ENCODE data around the gene ERCC1.
"Not testable (repeated sequence)": the region's sequence is repeated elsewhere in the genome, so short reads cannot be mapped to it uniquely, and the experiment has no call there.

Gene ERCC1

DNA sequence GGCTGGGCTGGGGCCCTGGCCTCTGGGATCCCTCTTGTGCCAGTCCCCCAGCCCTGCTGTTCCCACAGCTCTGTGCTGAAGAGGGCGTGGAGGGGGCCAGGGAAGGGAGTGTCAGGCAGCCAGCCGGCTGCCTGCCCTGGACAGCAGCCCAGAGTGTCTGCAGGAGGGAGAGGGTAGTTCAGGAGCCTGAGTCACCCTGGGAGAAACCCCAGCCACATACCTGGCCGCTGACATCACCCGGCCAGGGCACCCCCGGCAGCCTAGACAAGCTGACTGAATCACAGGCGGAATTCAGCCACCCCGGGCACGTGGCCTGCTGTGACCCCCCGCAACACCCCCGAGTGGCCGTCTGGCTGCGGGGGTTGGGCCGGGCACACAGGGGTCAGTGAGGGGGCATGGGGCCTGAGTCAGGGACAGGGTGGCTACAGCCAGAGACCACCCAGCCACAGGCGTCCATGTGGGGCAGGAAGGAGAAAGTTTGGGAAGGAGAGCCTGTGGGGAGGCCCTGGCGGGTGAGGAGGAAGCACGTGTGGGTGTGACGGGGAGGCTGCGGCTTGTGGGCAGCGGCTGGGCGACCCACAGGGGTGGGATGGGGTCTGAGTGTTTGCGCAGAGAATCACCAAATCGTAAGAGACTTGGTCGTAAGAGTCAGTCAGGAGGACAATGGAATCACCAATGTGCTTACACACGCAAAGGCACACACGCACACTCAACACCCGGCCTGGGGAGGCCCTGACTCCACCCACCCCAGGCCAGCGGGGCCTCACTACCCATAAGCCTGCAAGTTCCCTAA lies 32.2 kb upstream of the ERCC1 start:
- peak; percentile 68 for DNase-seq (ENCODE audit: low read depth)

DNA sequence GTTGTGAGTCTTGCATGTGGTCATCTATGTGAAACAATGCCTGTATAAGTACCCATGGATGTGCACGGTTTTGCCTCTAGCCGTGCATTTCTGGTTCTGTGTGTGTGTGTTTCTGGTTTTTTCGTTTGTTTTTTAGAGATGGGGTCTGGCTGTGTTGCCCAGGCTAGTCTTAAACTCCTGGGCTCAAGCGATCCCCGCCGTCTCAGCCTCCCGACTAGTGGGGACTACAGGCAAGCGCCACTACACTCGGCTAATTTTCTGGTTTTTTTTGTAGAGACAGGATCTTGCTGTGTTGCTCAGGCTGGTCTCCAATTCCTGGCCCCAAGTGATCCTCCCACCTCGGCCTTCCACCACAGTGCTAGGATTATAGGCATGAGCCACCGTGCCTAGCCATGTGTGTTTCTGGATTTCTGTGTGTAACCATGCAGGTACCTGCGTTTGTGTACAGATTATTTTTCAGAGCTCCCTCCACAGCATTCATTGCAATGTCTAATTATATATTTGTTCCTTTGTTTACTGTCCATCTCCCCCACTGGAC lies 28.2 kb upstream of the ERCC1 start:
- no peak for DNase-seq (ENCODE audit: low read depth)

DNA sequence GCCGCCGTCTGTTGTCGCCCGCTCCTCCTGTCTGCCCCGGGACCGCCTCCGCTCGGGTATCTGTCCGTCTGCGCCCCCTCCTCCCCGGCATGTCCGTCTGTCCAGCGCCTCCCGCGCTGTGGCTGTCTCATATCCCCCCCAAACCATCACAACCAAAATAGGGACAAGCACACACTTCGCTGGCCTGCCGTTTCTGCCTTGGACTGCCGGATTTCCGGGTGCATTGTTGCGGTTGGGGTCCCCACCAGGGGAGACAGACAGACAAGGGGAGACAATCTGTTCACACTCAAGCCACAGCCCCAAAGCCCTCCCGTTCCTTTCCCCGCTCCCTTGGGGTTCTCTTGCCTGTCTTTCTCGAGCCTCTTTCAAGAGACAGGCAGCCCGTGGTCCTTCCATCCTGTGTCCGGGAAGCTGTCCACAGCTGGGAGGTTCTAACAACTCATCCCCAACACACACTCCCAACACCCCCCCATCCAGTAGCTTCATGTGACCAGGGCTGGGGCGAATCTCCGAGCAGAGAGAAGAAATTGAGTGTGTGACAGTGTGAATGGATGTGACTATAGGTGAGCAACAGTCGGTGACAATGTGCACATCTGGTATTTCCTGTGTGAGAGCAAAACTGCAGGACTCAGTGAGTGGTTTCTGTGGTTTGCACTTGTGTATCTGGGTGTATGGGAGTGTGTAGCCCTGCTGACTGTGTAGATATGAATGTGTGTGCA lies 27.6 kb upstream of the ERCC1 start:
- DNase-seq (ENCODE audit: low read depth): no peak

DNA sequence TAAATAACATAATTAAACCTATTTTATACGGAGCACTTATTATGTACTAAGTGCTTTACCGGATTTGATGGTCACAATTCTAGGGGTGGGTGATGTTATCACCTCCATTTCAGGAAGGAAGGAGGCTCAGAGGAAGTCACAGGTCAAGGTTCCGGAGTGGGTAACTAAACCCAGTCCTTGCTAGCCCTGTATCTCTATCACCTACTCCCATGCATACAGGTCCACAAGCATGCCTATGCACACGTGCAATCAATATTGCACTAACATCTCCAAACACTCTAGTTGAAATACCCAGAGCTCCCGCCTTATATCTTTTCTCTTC lies 26.3 kb upstream of the ERCC1 start:
- DNase-seq (ENCODE audit: low read depth): no peak

DNA sequence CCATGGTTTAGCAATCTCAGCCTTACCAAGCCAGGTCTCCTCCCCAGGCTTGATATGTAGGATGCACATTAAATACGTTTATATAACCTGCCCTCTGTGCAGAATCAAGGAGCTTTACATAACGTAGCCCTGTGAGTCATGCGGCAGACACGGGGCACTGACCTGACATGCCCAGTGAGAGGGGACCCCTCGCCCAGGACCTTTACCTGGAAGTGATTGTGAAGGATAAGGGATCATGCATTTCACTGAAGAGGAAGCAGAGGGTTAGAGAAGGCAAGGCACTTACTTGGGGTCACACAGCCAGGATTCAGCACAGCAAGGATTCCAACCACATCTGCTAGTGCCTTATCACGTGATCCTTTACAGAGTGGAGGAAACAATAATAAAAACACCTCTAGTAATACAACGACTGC lies 25.2 kb upstream of the ERCC1 start:
- DNase-seq (ENCODE audit: low read depth): no peak

DNA sequence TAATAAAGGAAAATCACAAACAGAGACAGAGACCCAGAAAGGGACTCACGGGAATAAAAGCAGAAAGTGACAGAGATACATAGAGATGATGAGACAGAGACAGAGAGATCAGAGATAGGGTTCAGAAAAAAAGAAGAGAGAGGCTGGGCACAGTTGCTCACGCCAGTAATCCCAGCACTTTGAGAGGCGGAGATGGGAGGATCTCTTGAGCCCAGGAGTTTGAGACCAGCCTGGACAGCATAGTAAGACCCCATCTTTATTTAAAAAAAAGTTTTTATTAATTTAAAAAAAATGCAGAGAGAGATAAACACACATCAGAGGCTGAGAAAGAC lies 24.7 kb upstream of the ERCC1 start:
- no peak for DNase-seq (ENCODE audit: low read depth)

DNA sequence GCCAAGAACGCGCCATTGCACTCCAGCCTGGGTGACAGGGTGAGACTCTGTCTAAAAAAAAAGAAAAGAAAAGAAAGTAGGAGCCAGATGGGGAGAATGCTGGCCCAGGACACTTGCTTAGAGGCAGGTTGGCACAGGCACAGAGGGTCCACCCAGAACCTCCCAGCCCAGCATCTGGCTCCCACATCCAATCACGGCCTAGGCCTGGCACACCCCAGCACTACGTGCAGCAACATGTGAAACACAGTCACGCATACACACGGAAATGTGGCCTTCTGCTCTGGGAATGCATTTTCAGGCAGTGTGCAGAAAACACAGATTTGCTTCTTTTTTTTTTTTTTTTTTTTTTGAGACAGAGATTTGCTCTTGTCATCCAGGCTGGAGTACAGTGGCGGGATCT lies 23.2 kb upstream of the ERCC1 start:
- DNase-seq (ENCODE audit: low read depth): no peak

DNA sequence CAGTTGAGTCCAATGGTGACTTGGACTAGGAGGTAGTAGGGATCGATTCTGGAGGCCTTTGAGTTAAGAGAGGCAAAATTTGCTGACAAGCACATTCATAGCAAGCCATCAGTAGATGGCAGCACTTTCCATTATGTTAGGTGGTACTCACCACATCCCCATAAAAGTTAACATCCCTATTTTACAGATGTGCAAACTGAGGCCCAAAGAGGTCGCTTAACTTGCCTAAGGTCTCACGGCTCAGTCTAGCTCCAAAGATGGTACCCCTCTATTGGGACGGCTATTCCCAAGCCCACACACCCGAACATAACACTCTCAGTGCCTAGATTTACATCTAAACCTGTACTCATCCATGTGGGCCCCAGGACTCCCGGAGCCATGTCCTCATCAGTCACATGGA lies 22.6 kb upstream of the ERCC1 start:
- DNase-seq (ENCODE audit: low read depth): no peak

DNA sequence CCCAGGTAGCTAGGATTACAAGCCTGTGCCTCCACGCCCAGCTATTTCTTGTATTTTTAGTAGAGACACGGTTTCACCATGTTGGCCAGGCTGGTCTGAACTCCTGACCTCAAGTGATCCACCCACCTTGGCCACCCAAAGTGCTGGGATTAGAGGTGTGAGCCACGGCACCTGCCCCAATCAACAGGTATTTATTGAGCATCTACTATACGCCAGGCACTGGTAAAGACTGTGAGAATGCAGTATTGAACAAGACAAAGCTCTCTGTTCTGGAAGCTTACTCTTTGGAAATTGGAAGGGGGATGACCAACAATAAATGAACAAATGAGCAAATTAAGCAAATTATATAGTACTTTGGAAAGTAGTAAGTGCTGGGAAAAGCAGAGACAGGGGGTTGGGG lies 21.4 kb upstream of the ERCC1 start:
- no peak for DNase-seq (ENCODE audit: low read depth)

DNA sequence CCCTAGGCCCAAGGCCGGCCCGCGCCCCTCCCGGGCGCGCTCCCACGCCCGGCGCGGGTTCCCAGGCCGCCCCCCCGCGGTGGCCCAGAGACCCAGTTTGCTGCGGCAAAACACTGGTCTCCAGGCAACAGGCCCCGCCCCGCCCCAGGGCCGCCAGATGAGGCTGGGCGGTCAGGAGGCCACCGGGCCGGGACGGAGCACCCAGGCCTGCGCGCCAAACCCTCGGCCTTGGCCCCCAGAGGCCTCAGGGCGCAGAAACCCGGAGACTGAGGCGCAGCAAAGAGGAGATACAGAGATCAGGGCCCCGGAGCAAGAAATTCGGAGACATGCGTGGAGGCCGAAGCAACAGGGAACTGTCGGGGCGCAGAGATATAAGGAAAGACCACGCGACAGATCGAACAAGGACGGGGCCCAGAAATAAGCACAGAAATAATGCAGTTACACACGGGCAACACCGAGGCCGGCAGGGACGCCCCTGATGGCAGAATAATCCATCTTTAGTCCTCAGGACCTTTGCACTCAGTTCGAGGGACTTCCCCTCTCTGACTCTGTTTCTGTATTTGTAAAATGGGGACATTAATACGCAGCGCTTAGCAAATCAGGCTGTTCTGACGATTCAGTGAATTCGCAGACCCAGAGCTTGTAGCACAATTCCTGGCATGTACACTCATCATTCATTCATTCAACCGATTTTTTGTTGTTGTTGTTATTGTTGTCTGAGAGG lies 20.8 kb upstream of the ERCC1 start:
- DNase-seq (ENCODE audit: low read depth): peak; percentile 64

DNA sequence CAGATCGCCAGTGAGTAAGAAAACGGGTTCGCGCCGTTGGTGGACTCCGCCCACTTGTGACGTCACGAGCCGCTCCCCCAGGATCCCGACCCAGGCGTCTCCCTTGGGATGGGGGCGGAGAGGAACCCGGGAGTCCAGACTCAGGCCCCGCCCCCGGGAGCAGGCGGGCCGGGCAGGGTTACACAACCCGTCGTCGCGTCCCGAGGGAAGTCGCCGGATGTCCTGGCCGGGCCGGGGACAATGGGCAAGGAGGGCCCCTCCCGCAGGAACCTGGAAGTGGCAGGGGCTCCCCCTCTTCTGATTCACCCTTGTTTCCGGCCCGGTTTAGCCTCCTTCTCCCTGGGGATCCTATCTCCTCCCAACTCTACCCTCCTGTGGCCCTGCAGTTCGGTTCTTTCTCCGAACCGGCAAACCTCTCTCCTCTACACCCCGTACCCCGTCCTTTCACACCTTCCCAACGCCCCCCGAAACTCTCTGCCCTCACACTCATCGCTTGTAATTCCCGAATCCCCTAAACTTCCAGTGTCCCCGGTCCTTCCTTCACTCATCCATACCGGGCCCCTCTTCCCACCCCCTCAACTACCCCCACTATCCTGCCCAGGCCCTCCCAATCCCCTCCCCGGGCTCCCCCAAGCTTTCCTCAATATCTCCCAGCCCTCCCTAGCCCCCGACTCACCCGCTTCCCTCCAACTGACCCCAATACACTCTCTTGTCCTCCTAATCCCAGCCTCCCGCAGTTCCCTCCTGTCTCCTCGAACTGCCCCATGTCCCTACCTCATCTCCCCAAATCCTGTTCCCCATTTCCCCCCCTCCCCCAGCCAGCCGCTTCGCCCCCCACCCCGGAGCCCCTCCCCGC lies 20.0 kb upstream of the ERCC1 start:
- DNase-seq (ENCODE audit: low read depth): peak; percentile 45

DNA sequence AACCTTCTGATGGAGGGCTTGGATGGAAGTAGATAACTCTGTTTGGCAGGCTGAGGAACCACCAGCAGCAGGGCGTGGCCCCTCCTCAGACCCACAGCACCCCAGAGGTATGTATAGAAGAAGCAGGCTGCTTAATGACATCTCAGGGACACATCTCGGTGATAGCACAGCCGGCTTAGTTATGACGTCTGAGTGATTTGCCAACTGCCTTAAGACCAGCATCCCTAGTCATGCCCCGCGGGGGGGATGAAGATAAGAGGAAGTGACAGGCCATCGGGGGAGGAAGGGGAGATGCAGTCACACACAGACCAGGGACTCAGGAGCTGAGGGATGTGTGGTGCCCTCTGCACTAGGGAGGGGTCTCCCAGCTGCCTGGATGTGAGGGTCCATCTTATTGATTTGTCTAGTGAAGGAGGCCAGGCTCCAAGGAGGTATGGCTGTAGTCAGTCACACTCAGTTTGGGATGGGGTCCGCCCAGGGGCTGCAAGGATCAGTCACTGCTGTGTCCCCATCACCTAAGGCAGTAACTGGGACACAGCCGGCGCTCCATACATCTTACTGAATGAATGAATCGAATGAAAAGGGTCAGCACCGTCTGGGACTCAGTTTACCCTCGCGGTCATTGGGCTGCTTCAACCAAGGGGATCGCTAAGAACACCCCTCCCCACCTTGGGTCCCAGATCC lies 19.2 kb upstream of the ERCC1 start:
- no peak for DNase-seq (ENCODE audit: low read depth)

DNA sequence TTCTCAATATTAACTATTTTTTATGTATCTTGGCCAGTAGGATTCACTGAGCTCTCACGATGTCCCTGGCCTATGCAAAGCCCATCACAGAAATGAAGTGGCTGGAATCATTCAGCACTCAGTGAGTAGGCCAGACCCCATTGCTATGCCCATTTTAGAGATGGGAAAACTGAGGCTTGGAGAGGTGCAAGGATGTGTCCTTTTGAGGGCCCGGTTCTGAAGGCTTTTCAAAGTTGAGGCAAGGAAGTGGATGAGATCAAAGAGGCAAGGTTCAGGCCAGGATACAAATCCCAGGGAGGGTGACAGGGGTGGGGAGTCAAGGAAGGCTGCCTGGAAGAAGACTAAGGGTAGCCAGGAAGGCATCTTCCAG lies 18.7 kb upstream of the ERCC1 start:
- DNase-seq (ENCODE audit: low read depth): no peak

DNA sequence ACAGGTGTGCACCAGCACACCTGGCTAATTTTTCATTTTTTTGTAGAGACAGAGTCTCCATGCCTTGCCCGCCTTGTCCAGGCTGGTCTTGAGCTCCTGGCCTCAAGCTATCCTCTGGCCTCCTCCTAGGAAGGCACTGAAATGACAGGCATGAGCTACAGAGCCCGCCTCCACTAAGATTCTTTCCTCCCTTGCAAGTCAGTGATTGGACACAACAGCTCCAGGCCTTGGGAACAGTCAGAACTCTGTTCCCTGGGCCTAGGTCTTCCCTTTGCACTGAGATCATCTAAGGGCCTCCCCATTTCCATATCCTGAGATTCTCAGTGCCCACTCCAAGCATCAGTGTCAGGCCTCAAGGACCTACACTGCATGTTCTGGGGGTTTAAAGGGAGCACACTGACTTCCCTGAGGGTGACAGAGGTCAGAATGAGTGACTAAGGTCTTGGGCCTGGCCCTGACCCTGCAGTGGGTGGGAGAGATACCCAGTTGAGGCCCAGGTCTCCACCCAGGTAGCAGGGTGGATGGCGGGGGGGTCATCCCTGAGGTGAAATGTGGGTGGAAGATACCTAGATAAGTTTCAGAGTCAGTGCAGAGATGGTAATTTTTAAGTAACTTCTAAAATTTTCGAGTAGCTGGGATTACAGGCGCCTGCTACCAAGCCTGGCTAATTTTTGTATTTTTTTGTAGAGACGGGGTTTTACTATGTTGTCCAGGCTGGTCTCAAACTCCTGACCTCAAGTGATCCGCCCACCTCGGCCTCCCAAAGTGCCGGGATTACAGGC lies 17.3 kb upstream of the ERCC1 start:
- no peak for DNase-seq (ENCODE audit: low read depth)

DNA sequence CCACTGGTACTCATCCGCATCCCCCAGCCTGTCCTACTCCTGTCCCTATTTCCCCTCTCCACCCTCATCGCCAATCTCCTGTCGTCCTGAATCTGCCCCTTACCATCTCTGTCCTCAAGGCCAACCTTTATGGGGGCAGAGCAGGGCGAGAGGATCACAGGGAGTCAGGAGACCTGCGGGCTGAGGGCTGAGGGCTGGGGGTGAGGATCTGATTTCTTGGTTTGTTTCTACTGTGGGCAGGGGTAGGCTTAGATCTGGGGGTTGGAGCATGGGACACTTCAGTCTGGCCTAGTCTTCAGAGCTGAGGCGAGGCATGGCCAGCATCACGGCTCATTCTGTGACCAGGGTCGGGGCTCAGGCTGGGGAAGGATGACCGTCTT lies 16.5 kb upstream of the ERCC1 start:
- no peak for DNase-seq (ENCODE audit: low read depth)

DNA sequence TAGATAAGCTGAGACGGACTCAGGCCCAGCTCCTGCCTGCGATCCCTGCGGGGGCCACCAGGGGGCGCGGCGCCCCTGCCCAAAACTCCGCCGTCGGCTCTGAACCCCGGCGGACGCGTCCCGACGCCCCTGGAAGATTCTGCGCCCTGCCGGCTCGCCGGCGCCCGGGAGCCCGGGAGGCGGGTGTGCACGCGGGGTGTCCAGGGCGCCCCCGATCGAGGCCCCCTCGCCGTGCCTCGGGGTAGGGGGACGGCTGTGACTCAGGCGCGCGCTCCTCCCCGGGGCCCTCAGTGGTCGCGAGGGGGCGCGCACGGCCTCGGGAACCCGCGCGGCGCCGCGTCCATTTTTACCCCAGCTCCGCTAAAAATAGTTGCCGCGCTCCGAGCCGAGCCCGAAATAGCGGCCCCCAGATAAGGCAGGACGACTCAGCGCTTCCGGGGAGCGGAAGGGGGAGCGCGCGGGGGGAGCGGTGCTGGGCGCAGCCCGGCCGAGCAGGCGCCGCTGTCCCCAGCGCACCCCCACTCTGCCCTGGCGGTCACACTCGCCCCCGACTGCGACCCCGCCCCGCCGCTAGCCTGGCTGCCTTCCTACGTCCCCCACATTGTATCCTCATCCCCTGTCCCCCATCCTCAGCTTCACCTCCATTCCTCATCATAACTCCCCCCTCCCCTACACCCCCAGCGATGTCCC lies 16.0 kb upstream of the ERCC1 start:
- peak; percentile 83 for DNase-seq (ENCODE audit: low read depth)

DNA sequence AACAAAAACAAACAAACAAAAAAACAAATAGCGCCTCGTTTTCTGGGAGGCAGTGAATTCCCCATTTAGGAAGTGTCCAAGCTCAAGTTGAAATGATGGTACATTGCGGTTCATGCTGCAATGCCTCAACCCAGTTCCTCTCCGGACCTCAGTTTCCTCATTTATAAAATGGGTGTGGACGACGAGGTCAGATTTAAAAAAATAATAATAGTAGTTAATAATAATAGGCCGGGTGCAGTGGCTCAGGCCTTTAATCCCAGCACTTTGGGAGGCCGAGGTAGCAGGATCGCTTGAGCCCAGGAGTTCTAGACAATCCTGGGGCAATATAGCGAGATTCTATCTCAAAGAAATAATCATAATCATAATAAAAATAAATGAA lies 15.5 kb upstream of the ERCC1 start:
- DNase-seq (ENCODE audit: low read depth): no peak

DNA sequence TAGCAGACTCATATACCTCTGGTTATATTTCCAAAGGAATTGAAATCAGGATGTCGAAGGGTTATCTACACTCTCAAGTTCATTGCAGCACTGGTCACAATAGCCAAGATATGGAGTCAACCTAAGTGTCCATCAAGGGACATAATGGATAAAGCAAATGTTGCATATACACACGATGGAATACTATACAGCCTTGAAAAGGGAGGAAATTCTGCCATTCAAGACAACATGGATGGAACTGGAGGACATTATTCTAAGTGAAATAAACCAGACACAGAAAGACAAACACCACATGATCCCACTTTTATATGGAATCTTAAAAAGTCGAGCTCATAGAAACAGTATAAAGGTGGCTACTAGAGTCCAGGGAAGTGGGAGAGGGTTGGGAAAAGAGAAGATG lies 13.6 kb upstream of the ERCC1 start:
- DNase-seq (ENCODE audit: low read depth): no peak

DNA sequence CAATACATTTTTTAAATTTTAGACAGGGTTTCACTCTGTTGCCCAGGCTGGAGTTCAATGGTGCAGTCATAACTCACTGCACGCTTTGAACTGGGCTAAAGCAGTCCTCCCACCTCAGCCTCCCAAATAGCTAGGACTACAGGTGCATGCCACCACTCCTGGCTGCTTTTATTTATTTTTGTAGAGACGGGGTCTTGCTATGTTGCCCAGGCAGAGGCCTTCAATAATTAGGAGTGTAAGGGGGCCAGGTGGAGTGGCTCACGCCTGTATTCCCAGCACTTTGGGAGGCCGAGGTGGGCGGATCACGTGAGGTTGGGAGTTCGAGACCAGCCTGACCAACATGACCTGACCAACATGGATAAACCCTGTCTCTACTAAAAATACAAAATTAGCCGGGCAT lies 8.8 kb upstream of the ERCC1 start:
- DNase-seq (ENCODE audit: low read depth): not testable (repeated sequence)

DNA sequence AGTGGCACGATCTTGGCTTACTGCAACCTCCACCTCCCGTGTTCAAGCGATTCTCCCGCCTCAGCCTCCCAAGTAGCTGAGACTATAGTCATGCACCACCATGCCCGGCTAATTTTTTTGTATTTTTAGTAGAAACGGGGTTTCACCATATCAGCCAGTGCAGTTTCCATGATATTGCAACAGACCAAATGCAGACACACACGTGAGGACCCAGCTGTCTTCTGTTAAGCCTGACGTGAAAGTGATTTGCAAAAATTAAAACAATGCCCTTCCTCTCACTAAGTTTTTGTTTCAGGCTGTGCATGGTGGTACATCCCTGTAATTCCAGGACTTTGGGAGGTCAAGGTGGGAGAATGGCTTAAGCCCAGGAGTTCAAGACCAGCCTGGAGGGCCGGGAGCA lies 7.3 kb upstream of the ERCC1 start:
- DNase-seq (ENCODE audit: low read depth): not testable (repeated sequence)

All from stimulated activated CD8-positive, alpha-beta memory T cell treated with anti-CD3 and anti-CD28 coated beads, Interleukin-12 subunit alpha, Interleukin-12 subunit beta, amount 100 ng/mL, for 4 hours (primary cell).